Measurements from ENCODE around the gene ABCF2.

ABCF2 gene

DNA sequence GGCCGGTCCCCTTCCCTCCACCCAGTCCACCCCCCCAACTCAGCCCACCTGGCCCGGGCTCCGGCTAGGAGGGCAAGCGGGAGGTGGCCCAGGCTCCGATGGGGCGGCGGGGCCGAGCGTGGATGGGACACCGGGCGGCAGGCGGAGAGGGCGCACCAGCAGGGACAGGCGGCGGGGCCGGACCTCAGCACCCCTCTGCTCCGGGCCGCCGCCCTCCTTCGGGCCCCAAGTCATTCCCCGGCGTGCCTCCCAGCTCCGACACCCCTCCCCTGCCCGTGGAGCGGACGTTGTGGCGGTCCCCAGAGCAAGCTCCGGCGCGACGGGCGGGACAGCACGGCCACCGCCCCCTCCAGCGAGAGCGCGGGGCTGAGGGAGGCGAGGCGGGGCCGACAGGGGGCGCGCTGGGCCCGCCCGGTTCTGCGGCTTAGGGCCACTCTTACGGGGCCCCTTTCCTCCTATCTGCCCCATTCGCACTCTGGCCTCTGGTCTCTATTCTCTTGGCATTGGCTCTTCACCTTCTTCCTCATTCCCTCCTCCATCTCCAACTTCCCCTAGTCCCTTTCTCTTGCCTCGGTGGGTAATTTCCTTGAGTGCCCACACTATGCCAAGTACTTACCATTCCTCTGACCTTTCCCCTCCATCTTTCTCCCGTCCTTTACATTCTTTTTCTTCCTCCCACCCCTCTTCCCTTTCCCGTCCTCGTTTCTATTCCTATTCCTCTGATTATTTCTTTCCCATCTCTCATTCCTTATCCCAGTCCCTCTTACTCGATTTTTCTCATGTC, 58.8 kb downstream of the ABCF2 start:
- no peak for DNase-seq

- no peak for DNase-seq
Measured at GRCh38 chr7:151167197-151167961, 59.6 kb downstream of the ABCF2 start, which contains the start of gene GBX1. Gene GBX1 (minus strand): TSS chr7:151167694. CDS start chr7:151167548, 146 bp downstream.

DNA sequence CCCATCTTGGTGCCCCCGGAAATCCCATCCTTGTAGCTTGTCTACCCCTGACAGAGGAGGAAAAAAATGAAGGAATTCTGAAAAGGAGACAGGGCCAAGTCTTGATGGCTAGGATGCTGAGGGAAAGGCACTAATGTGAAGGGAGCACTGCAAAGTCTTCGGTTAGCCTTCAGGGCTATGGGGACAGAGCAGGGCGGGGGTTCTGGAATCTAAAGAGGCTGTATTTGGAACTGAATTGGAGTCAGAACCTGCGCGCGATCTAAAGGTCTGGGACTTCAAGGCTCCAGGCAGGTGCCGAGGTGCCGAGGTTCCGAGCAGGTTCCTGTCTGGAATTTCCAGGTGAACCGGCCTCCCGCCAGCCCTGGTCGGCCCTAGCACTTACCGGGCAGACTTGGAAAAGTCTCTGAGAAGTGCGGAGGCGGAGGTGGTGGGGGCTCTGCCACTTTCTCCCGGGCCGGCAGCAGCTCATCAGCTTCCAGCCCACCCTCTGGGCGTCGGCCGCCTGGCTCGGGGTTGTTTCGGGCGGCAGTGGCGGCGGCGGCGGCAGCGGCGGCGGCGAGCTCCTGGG, 60.3 kb downstream of the ABCF2 start:
- DNase-seq: no peak

Measured in NCI-H2107 (cell line).